GM12872 (cell line): ENCODE results near the gene SLC25A4.

ENCODE experiments used
- TF ChIP-seq, protein P1 (sequence below): IDR thresholded peaks from 3 replicates; pipeline ENCODE4 v1.5.1; 2011; ENCODE audit warnings: low read depth, mild to moderate bottlenecking, low read length, moderate library complexity; ENCODE audit not compliant: insufficient read depth

The SLC25A4 gene

DNA sequence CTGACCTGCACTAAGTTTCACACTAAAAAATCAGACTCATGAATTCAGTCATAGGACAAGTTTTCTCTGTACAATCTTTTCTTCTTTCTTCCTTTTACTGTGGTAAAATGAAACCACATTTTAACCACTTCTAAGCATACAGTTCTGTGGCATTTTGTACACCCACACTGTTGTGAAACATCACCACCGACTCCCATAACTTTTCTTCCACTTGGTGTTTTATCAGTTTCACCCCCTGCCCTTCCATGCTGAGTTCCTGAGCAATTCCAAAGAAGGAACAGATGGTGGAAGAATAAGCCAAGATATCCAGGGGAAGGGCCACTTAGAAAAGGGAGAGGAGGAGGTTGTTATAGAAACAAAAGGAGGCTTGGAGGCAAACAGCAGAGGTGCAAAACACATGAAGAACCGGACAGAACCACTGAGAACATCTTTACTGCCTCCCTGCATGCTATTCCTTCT, 22.6 kb downstream of the SLC25A4 start:
- TF ChIP-seq, protein P1, sequence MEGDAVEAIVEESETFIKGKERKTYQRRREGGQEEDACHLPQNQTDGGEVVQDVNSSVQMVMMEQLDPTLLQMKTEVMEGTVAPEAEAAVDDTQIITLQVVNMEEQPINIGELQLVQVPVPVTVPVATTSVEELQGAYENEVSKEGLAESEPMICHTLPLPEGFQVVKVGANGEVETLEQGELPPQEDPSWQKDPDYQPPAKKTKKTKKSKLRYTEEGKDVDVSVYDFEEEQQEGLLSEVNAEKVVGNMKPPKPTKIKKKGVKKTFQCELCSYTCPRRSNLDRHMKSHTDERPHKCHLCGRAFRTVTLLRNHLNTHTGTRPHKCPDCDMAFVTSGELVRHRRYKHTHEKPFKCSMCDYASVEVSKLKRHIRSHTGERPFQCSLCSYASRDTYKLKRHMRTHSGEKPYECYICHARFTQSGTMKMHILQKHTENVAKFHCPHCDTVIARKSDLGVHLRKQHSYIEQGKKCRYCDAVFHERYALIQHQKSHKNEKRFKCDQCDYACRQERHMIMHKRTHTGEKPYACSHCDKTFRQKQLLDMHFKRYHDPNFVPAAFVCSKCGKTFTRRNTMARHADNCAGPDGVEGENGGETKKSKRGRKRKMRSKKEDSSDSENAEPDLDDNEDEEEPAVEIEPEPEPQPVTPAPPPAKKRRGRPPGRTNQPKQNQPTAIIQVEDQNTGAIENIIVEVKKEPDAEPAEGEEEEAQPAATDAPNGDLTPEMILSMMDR = no peak

DNA sequence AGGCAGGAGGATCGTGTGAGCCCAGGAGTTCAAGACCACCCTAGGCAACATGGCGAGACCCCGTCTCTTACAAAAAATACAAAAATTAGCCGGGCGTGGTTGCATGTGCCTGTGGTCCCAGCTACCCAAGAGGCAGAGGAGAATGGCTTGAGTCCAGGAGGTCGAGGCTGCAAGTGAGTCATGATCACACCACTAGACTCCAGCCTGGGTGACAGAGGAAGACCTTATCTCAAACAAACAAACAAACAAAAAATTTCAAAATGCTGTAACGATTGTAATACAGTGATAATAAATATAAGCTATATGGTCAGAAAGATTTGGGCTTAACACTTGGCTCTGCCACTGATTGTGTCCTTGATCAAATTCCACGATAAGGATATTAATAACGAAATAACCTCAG, 24.2 kb downstream of the SLC25A4 start:
- TF ChIP-seq, protein P1 = no peak

DNA sequence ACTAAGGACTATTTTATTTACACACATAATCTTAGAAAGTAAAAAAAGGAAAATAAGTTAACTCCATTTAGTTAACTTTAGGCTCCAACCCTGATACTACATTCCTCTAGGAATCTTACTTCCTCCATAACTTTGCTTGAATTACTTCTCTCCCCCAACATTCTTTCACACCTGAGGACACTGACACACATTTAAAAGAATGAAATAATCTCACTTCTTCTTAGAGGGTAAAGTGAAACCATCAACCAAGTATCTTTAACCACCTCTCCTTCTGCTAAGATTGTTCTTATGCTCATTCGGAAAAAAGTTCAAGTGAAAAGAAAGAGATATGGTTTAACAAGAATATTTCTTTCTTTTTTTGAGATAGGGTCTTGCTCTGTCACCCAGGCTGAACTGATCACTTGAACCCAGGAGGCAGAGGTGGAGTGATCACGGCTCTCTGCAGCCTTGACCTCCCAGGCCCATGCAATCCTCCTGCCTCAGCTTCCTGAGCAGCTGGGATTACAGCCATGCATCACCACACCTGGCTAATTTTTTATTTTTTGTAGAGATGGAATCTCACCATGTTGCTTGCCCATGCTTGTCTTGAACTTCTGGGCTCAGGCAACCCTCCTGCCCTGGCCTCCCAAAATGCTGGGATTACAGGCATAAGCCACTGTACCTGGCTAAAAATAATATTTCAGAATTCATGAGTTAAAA, 28.5 kb downstream of the SLC25A4 start:
- TF ChIP-seq, protein P1 = no peak

DNA sequence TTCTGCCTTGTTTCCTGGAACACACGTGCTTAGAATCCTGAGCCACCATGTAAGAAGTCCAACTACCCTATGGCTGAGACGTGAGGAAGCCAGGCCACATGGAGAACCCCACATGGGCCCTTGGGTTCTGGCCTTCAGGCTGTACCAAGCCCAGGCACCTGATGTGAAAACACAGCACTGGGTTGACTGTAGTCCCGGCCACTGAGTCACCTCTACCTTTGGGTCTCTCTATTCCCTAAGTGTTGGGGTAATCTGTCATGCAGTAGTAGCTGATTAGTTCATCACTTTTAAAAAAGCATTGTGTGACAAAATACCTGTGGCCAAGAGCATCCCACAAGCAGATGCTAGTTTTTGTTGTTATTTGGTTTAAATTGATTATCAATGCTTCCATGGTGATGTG, 36.4 kb downstream of the SLC25A4 start:
- TF ChIP-seq, protein P1 = no peak

DNA sequence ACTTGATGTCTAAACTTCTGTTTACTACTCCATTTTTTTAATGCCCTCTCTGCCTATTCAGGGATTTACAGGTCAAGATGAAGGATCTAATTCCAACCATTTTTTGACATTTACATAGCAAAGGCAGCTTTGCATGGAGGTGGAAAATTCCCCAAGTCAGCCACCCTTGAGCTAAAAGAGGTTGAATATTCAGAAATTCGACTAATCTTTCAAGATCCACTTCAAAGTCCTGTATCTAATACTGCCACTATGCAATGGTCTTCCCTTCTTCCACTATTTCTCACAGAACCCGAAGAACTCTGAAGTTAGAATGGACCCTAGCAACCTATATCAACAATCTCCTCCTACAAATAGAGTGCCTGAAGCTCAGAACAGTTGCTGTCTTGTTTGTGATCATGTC, 39.2 kb downstream of the SLC25A4 start:
- TF ChIP-seq, protein P1 = no peak

DNA sequence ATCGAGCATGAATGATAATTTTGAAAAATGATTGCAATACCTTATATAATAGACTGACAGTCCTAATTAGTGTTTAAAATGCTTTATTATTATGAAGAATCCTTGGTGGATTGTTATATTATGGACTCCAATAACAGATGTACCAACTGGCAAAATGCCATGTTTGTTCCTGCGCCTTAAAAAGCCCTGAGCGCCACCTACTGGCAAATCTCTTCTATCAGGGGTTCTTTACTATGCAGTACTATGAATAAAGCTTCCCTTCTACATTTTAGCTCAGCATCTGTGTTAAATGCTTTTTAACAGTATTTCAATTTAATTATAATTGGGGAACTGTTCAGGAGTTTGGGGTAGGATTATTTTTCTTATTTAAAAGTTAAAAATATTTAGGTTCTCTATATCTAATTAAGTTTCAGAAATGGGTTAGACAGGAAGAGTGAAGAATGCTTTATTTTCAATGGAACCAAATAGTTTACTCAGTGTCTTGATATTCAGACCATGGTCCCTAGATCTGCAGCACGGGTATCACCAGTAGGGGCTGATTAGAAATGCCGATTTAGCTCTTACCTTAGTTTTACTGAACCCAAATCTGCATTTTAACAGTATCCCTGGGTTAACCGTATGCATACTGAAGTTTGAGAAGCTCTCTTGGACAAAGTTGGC, 40.7 kb downstream of the SLC25A4 start:
- TF ChIP-seq, protein P1 = peak; percentile 70

DNA sequence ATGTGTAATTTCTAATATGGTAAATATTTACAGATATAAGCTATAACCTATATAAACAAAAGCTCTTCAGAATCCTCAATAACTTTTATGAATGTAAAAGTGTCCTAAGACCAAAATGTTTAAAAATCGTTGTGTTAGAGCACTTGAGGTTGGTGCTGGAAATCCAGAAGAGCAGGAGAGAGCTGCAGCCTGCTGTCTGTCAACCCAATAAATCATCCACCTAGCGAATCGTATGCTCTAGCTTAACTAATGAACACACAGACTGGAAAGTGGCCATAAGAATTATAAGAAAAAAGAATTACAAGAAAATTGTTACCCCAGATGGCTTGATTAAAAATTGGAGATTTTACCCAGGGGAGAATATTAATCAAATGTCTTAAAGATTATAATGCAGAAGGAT, 43.7 kb downstream of the SLC25A4 start:
- TF ChIP-seq, protein P1 = no peak
